Endothelial cell of umbilical vein (primary cell): ENCODE measurements around the gene DENR.
"Not testable (repeated sequence)": the region's sequence is repeated elsewhere in the genome, so short reads cannot be mapped to it uniquely, and the experiment has no call there.

ENCODE experiments used
- POLR2A ChIP-seq: IDR thresholded peaks from 2 replicates; pipeline ENCODE4 v1.6.1; 2012; ENCODE audit warnings: low read depth, mild to moderate bottlenecking, control low read depth, low read length
- TF ChIP-seq, protein P1 (sequence below), 2 donors: IDR thresholded peaks; 1 replicate in 1 of 2; 2 replicates in 1 of 2; pipeline ENCODE4 v1.5.1; 2011; ENCODE audit warnings: low read length in 2 of 2, mild to moderate bottlenecking in 2 of 2, moderate library complexity in 2 of 2, control low read depth in 1 of 2, inconsistent platforms in 1 of 2, low read depth in 1 of 2; ENCODE audit not compliant: insufficient read depth in 1 of 2; ENCODE audit errors: extremely low read depth in 1 of 2

DNA sequence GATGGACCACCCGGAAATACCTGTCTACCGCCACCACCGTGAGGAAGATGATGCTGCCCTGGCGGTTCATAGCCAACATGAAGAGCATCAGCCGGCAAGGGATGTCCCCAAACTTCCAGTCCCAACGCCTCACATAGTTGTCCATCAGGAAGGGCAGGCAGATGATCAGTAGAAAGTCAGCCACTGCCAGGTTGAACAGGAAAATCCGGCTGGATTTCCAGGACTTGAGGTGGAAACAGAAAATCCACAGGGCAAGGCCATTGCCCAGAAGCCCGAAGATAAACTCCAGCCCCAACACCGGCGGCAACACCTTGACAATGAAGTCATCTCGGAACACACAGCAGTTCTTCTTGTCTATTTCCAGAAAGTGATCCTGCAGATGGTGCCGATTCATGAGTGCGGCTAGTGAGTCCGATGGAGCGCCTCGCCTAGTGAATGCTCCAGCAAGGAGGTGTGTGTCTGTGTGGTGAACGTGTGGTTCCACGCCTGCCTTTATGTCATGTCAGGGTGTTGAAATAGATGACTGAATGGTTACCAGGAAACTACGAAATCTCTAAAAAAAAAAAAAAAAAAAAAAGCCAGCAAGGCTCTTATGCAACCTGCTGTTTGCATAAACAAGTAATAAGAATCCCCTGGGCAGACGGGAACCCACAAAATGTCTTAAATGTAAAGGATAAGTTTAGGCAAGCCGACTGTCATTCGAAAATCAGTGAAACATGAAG lies 49.6 kb upstream of the DENR start, which contains the start of gene HCAR2:
- TF ChIP-seq, protein P1, sequence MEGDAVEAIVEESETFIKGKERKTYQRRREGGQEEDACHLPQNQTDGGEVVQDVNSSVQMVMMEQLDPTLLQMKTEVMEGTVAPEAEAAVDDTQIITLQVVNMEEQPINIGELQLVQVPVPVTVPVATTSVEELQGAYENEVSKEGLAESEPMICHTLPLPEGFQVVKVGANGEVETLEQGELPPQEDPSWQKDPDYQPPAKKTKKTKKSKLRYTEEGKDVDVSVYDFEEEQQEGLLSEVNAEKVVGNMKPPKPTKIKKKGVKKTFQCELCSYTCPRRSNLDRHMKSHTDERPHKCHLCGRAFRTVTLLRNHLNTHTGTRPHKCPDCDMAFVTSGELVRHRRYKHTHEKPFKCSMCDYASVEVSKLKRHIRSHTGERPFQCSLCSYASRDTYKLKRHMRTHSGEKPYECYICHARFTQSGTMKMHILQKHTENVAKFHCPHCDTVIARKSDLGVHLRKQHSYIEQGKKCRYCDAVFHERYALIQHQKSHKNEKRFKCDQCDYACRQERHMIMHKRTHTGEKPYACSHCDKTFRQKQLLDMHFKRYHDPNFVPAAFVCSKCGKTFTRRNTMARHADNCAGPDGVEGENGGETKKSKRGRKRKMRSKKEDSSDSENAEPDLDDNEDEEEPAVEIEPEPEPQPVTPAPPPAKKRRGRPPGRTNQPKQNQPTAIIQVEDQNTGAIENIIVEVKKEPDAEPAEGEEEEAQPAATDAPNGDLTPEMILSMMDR (IDR thresholded peaks at IDR 0.05; ENCODE audit: extremely low read depth in 1 of 2, insufficient read depth in 1 of 2, low read depth in 1 of 2, low read length in 2 of 2), result not testable (repeated sequence)
- not testable (repeated sequence) for TF ChIP-seq POLR2A
